SH-SY5Y (cell line): ENCODE measurements around the gene TSHZ3.

Experiments used
- GATA2 ChIP-seq: IDR thresholded peaks from 2 replicates; pipeline ENCODE4 v1.6.1; 2011; ENCODE audit warnings: mild to moderate bottlenecking, low read depth, low read length
- GATA3 ChIP-seq: IDR thresholded peaks from 2 replicates; pipeline ENCODE4 v1.6.1; 2011; ENCODE audit warnings: low read depth, mild to moderate bottlenecking, low read length, moderate library complexity

Gene TSHZ3

DNA sequence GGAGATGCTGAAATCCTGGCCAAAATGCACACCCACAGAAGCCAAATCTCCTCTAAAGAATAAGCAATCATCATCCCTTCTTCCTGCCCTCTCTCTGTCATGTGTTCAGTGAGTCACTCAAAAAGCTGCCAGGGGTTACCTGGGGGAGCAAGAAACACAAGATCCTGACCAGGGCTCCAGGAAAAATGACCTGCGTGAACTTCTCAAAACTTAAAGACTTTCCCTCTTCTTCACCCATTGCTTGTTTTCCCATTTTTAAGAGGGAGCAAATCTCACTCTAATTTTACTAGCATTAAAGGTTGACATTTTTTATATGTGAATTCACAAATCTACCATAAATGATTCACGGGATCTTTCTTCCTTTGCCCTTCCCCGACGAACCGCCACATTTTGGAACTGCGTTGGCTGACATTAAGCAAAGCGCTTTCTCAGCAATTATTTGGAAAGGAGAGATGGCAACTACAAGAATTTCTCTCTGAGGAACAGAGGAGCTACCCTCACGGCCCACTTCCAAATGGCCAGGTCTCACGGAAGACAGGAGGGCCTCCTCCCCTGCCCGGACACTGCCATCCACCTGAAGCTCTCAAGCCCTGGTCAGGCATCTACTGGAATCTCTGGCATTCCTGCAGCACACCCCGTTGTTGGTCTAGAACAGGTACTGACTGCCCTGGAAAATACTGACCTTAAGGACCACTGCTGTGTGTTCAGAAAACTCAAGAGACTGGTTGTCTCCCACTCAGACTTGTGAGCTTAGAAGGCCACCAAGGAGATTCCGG, 14.2 kb downstream of the TSHZ3 start:
- TF ChIP-seq GATA3 (no peak), GATA2 (no peak)

DNA sequence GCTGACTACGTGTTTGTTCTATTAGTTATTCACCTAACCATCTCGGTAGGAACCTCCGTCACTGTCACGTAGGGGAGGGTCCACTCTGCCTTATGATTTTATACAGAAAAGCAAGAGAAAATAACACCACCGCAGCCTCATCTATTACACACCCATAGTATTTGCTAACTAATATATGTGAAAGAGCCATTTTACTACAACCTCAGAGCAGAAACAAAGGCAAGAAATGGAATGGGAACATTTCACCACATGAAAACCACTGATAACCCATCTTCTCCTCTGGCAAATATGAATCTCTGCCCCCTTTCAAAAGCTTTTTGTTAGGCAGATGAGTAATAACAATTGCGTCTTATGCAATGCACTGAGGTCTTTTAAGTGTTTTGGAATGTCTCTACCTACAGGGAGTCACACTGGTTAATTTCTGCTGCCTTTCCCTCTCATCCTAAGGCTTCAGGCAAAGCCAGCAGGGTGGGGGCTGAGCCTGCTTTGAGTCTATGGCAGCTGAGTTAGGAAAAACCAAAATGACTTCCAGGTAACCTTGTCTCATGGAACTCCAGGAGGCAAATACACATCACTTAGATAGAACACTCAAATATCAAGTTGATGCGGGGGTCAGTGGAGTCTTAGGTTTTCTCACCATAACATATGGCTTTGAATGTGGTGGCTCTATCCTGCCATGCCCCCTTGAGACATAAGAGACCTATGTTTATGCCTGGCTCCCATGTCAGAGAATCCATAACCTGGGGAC, 15.0 kb downstream of the TSHZ3 start:
- TF ChIP-seq GATA3 (no peak), GATA2 (no peak)

GRCh38 chr19:31332096-31332495, 17.1 kb downstream of the TSHZ3 start:
- TF ChIP-seq GATA3 (no peak), GATA2 (no peak)

DNA sequence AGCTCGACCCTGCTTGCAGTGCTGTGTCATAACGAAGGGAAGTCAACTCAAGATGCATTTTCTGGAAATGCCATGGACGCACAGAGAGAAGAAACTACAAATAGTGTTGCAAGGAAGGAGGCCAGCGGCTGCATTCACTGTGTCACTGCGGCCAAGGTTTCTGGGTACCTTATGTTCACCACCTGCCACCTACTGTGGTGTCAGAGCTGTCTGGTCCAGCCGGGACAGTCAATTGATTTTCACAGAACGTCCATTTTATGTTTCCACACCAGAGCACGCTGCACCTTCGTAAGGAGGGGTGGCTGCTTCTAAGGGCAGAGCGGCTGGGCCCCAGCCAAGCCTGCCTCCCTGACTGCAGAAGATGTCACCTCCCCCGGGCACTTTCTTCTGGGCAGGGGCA, 17.7 kb downstream of the TSHZ3 start:
- TF ChIP-seq GATA3, result no peak
- no peak for TF ChIP-seq GATA2

GRCh38 chr19:31330761-31331160, 18.5 kb downstream of the TSHZ3 start:
- no peak for TF ChIP-seq GATA3
- no peak for TF ChIP-seq GATA2

GRCh38 chr19:31330237-31330636, 19.0 kb downstream of the TSHZ3 start:
- TF ChIP-seq GATA3, result no peak

- no peak for TF ChIP-seq GATA2
- no peak for TF ChIP-seq GATA3
Measured at GRCh38 chr19:31329819-31330218, 19.4 kb downstream of the TSHZ3 start.

GRCh38 chr19:31328238-31328637, 21.0 kb downstream of the TSHZ3 start:
- TF ChIP-seq GATA2, result no peak
- TF ChIP-seq GATA3, result no peak

- TF ChIP-seq GATA2 (no peak), GATA3 (no peak)
Measured at GRCh38 chr19:31326329-31327028, 22.8 kb downstream of the TSHZ3 start.

GRCh38 chr19:31325342-31325741, 23.9 kb downstream of the TSHZ3 start:
- TF ChIP-seq GATA2 (no peak), GATA3 (no peak)

GRCh38 chr19:31319465-31319864, 29.8 kb downstream of the TSHZ3 start:
- TF ChIP-seq GATA3, result no peak
- TF ChIP-seq GATA2, result no peak

DNA sequence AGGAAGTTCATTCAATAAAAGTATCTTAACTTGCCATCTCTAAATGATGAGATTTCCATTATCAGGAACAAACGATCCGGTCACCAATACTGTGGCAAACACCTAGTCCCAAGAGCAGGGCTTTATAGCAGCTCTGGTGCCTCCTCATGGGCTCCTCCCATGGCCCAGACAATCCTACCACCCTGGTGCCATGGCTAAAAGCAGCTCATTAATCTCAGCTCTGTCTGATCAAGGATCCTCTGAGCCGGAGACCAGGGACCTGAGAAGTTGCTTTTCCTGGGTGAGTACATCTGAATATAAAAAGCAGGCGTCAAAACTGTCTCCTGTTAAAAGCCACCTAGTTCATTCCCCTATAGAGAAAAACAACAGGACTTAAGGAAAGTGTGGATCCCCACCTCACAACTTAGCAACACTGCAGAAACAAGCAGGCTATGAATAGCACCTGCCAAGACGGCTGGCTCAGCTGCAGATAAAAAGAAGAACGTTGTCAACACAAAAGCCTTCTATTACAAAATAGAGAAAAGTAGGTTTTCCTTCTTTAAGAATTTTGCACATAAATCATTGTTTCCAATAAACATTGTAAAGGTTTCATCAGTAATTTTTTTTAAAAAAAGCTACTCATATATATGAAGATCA, 30.3 kb downstream of the TSHZ3 start:
- TF ChIP-seq GATA3 (no peak), GATA2 (no peak)

DNA sequence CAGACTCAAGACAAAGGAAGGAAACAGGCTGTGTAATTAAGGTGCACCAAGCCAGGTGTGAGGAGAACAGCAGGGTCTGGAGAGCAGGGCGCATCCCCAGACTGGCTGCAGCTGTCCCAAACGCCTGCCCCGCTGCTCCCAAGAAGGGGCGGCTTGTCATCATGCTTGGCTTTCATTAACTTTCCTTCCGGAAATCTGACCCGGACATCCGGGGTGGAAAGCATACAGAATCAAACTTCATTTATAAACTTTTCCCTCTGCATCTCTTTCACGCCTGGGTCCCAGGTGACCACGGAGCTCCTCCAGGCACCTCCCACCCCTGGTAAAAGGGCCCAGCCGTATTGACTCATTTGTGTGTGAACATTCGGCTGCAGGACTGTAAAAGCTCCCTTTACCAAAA, 31.7 kb downstream of the TSHZ3 start:
- TF ChIP-seq GATA2 (no peak), GATA3 (no peak)

- TF ChIP-seq GATA3, result no peak
- TF ChIP-seq GATA2, result no peak
Measured at GRCh38 chr19:31317093-31317492, 32.1 kb downstream of the TSHZ3 start.
